HG02588 (cell line): Measurements from ENCODE around the gene GPR37L1.

Experiments used
- ATAC-seq: cut with Tn5 transposase; IDR thresholded peaks from one replicate; pipeline ENCODE4 v1.9.1; 2021; ENCODE audit warnings: mild to moderate bottlenecking, moderate library complexity; ENCODE audit not compliant: unreplicated experiment

Gene GPR37L1

GRCh38 chr1:202154148-202154765 lies 31.5 kb downstream of the GPR37L1 start:
- ATAC-seq = no peak

GRCh38 chr1:202154766-202155477 lies 32.2 kb downstream of the GPR37L1 start:
- no peak for ATAC-seq

GRCh38 chr1:202155478-202156021 lies 32.8 kb downstream of the GPR37L1 start:
- ATAC-seq = no peak

- no peak for ATAC-seq
Measured at GRCh38 chr1:202156590-202156989, 33.9 kb downstream of the GPR37L1 start.

GRCh38 chr1:202157945-202158344 lies 35.2 kb downstream of the GPR37L1 start:
- ATAC-seq = no peak

GRCh38 chr1:202158810-202159533 lies 36.3 kb downstream of the GPR37L1 start:
- no peak for ATAC-seq

- ATAC-seq = no peak
Measured at GRCh38 chr1:202159534-202160371, 37.0 kb downstream of the GPR37L1 start.

GRCh38 chr1:202160377-202160940 lies 37.7 kb downstream of the GPR37L1 start, which contains the start of gene PTPN7:
PTPN7 (minus strand) TSS chr1:202160602; CDS start chr1:202159402, 1,200 bp downstream.
- peak; percentile 52 for ATAC-seq

GRCh38 chr1:202161151-202162046 lies 38.7 kb downstream of the GPR37L1 start:
- ATAC-seq = no peak

GRCh38 chr1:202162047-202162417 lies 39.3 kb downstream of the GPR37L1 start:
- ATAC-seq = no peak

- no peak for ATAC-seq
Measured at GRCh38 chr1:202162418-202163280, 39.9 kb downstream of the GPR37L1 start.

- ATAC-seq = no peak
Measured at GRCh38 chr1:202163281-202164270, 40.9 kb downstream of the GPR37L1 start.

GRCh38 chr1:202164271-202165037 lies 41.7 kb downstream of the GPR37L1 start:
- peak; percentile 63 for ATAC-seq

- no peak for ATAC-seq
Measured at GRCh38 chr1:202165267-202165941, 42.7 kb downstream of the GPR37L1 start.

GRCh38 chr1:202165942-202166843 lies 43.5 kb downstream of the GPR37L1 start:
- ATAC-seq = no peak
